NCI-H1417 (cell line): ENCODE results near the gene LKAAEAR1.

Source experiments
- DNase-seq, 3 experiments: peaks; one replicate each; lab custom pipeline; 2025; lab: John Stamatoyannopoulos, UW

The LKAAEAR1 gene

DNA sequence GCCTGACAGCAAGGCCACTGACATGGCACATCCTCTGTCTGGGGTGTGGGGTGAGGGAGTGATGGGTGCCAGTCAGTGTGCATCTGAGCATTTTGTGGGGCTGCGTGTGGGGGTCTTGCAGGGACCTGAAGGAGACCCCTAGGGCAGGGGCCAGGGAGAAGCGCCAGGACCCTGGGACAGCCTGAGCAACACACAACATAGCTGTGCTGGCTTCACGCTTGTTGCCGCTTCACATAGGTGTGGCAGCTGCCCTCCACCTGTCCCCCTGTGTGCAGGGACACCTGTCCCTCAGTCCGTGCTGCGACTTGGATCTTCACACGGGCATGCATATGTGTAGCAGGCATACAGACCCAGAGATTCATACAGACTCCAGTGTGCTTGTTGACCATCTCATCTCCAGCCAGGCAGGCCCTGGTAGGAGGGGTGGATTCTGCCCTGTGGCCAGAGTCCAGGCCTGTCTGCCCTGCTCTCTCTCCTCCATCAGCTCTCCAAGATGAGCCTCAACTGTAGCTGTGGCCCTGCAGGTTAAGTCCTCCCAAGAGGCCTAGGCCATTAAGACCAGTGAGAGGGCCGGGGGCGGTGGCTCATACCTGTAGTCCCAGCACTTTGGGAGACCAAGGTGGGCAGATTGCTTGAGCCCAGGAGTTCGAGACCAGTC is 26.3 kb upstream of the LKAAEAR1 start:
- DNase-seq, result no peak

DNA sequence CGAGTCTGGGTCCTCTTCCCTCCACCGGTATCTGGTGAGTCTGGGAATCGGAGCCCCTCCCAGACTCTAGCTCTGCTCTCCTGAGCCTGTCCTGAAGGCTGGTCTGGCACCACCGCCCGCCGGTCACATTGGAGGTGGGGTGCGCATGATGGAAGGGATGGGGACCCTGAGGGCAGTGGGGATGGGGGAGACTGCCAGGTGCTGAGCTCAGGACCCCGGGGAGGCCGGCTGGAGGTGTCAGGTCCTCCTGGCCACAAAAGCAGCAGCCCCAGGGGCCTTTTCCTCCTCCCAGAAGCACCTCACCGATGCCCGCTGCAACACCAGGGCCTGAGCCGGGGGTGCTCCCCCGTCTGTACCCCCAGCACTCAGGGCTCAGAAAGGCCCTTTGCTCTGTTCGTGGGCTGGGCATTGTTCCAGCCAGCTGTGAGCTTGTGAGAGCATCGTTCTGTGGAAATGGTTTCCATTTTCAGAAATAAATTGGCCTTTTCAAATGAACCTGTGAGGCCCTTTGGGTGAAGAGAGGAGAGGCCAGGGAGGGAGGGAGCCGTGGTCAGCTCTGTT is 25.7 kb upstream of the LKAAEAR1 start:
- no peak for DNase-seq

GRCh38 chr20:64108731-64109681 is 24.8 kb upstream of the LKAAEAR1 start:
- DNase-seq, result no peak

GRCh38 chr20:64107736-64108457 is 23.7 kb upstream of the LKAAEAR1 start:
- no peak for DNase-seq

DNA sequence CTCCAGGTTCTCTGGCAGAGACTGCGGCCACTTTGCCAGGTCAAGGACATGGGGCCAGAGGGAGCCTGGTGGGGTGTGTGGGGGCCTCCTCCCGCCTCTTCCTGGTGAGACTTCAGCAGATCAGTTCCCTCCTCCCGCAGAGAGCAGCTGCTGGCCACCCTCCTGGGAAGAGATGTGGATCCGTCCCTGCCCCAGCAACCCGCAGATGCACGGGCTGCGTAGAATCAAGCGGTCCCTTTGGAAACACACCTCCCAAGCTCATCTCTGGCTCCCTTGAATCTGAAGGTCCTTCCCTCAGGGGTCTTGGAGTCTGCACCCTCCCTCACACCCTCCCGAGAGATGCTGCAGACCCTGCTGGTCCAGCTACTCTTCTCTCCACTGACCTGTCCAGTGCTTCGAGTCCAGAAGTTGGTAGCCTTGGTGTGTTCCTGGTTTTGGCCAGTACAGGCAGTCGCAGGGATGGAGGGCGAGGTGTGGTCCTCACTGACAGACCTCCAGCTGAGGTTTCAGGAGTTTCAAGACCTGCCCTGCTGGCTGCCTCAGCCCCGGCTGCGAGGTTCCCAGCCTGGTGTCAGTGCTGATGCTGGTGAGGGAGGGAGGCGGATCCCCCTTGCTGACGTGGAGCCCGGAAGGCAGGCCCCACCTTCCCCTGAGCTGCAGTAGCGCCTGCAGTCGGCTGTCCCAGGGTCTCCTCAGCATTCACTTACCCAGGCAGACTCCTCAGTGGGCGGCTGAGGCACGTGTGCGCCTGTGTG is 23.0 kb upstream of the LKAAEAR1 start, which contains the start of gene NPBWR2:
Gene NPBWR2 (minus strand): TSS at position 585 of the 755 bp plus-strand sequence. CDS start 734 bp downstream, outside the sequence.
- no peak for DNase-seq

GRCh38 chr20:64106435-64106961 is 22.3 kb upstream of the LKAAEAR1 start:
- no peak for DNase-seq

GRCh38 chr20:64105846-64106434 is 21.7 kb upstream of the LKAAEAR1 start:
- DNase-seq, result no peak

GRCh38 chr20:64104667-64105451 is 20.7 kb upstream of the LKAAEAR1 start:
- DNase-seq, result no peak

DNA sequence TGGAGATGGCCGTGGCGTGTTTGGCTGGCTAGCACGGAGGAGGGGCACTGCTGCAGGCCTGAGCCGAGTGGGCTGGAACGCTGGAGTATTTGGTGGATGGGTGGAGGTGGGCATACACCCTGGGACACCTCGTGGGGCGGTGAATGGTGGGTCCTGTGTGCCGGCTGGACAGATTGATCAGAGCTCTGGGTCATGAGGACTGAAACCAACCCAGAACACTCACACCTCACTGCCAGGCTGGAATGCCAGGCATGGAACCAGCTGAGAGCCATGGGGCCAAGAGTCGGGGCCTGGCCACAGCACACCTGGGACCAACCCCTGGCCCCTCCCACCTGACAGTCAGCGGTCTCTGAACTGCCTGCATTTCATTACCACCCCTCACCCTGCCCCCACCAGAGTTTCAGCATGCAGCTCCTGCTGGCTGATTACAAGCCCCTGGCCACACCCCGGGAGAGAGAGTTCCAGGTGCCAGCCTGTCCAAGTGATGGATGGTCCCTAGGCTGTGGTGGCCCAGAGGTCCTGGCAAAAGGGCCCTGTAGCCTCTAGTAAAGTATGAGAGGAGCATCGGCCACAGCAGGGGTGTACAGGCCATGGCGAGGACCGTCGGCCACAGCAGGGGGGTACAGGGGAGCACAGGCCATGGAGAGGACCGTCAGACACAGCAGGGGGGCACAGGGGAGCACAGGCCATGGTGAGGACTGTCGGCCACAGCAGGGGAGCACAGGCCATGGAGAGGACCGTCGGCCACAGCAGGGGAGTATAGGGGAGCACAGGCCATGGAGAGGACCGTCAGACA is 19.9 kb upstream of the LKAAEAR1 start:
- DNase-seq, result peak in 1 of 3 experiments; percentile 60

DNA sequence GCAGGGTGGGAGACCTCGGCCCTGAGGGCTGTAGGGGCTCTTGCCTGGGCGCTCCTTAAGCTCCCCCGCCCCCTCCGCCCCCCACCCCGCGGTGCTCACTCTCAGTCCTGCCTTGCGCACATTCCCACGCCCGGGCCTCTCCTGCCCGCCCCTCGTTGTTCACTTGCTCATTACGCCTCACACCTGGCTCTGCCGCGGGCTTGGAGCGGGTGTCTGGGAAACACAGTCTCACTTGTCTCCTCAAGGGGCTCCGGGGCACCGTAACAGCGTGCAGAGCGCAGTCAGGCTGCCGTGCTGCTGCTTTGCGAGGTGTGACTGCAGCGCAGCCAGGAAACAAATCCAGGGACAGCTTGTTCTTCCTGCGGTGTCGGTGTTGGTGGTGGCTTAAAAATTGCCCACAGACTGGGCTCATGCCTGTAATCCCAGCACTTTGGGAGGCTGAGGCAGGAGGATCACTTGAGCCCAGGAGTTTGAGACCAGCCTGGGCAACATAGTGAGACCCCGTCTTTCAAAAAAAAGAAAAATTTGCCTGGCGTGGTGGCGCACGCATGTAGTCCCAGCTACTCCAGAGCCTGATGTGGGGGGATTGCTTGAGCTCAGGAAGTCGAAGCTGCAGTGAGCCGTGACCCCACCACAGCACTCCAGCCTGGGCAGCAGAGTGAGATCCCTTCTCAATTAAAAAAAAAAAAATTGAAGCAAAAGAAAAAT is 18.6 kb upstream of the LKAAEAR1 start:
- peak; percentile 85 to 95 (median 89) for DNase-seq

- DNase-seq, result peak; percentile 71 to 77 (median 74)
These were observed 17.8 kb upstream of the LKAAEAR1 start for GRCh38 chr20:64101731-64102621.

- DNase-seq, result no peak
These were observed 16.9 kb upstream of the LKAAEAR1 start for GRCh38 chr20:64100946-64101688.

DNA sequence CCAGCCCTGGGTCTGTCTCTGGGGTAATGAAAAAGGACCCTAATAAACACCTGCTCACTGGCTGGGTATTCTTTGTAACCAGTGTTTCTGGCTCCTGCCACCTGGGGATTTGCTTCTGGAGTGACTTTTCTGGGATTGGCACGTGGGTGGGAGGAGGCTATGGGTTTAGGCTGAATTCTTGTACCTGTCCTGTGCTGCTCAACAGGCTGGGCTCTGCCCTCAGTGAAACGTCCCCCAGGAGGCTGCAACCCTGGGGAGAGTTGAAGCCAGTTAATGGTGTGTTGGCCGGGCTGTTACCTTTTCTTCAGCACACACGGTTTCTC is 16.3 kb upstream of the LKAAEAR1 start:
- no peak for DNase-seq

DNA sequence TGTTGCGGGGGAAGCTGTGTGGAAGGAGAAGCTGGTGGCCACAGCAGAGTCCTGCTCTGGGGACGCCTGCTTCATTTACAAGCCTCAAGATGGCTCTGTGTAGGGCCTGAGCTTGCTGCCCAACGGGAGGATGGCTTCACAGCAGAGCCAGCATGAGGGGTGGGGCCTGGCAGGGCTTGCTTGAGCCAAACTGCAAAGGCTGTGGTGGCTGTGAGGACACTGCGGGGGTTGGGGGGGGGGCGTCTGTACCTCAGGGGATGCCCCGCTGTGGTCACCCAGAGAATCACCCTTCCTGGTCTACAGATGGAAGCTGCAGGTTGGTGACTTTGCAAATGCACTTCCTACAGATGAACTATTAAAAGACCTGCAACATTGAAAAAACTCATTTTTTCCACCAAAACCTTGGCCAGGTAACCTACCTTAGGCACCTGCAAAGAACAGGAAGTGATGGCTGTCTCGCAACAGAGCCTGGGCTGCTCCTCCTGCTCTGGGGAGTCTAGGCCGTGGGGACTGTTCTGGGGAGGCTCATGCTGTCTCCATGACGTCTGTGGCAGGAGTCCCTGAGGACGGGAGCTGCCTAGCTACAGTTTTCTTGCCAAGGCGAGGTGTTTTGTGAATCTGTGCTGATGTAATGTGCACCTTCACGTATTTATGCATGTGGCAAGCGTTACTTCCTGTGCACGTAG is 15.8 kb upstream of the LKAAEAR1 start:
- peak in 2 of 3 experiments; percentile 42 to 58 for DNase-seq

DNA sequence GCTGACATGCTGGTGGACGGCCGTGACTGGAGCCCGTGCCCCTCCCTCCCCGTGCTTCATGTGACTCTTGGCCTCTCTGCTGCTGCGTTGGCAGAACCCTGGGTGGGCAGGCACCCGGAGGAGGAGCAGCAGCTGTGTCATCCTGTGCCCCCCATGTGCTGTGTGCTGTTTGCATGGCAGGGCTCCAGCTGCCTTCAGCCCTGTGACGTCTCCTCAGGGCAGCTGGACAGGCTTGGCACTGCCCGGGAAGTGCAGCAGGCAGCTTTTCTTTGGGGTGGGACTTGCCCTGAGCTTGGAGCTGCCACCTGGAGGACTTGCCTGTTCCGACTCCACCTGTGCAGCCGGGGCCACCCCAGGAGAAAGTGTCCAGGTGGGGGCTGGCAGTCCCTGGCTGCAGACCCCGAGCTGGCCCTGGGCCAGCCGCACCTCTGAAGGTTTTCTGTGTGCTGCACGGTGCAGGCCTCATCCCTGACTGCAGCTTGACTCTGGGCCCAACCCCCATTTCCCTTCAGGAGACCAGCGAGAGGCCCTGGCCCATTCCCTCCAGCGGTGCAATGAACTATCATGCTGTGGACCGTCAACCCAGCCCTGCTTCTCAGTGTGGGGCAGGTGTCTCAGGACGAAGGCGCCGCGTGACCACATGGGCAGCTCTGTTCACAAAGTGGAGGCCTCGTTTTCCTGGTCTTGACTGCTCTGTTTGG is 15.0 kb upstream of the LKAAEAR1 start:
- DNase-seq, result peak in 1 of 3 experiments; percentile 71
